ENCODE measurements around the gene AQR.

GRCh38 chr15:34984889-34985630, 15.5 kb upstream of the AQR start:
- TF ChIP-seq CTCF (conservative IDR thresholded peaks at IDR 0.05; ENCODE audit: low read length) = no peak
- TF ChIP-seq EZH2phosphoT487 (IDR thresholded peaks at IDR 0.05; ENCODE audit: borderline replicate concordance) = no peak

All from Loucy (cell line).